ENCODE measurements around the gene CREBBP. TPM values are rescaled to one million over a fixed set of nuclear protein-coding genes. Genes with fewer than 3 reads are reported as not detected.
"Not testable (repeated sequence)": the region's sequence is repeated elsewhere in the genome, so short reads cannot be mapped to it uniquely, and the experiment has no call there.

The CREBBP gene
- total RNA-seq, 1 donor from 2014 or later = 151 TPM

DNA sequence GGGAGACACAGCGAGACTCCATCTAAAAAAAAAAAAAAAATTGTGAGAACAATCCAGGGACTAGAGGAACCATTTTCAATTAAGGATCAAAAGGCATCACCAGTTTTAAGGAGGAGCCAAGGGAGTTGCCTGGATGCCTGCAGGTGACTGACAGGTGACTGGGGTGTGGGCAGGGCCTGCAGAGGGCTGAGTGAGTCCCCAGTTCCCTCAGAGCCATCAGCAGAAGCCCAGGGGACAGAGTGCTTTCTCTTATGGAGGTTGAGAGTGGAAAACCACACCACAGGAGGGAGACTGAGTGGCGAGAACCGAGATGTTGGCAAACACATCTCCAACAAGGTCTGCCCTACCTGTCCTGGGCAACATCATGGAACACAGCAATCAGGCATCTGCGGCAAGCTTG is 27.1 kb upstream of the CREBBP start:
- no peak for TF ChIP-seq CTCF (IDR thresholded peaks at IDR 0.05; ENCODE audit: unreplicated experiment)
- Mint-ChIP-seq H3K9me3 (no peaks in the 10 kb centered on the region), H3K27ac (no peak overlapping the region), H3K4me1 (no peaks in the 10 kb centered on the region), H3K4me3 (no peak overlapping the region), H3K27me3 (ENCODE audit: low read depth) (peaks cover 6% of the 10 kb centered on the region), H3K36me3 (no peaks in the 10 kb centered on the region)
- no peak for DNase-seq (ENCODE audit: low spot score in 2 of 2, unreplicated experiment in 2 of 2)

GRCh38 chr16:3906363-3906762 is 25.9 kb upstream of the CREBBP start:
- no peaks in the 10 kb centered on the region for H3K36me3 Mint-ChIP-seq
- no peak overlapping the region for H3K4me3 Mint-ChIP-seq
- no peak for TF ChIP-seq CTCF (IDR thresholded peaks at IDR 0.05; ENCODE audit: unreplicated experiment)
- H3K27ac Mint-ChIP-seq = no peak overlapping the region
- H3K9me3 Mint-ChIP-seq = no peaks in the 10 kb centered on the region
- peaks cover 6% of the 10 kb centered on the region for H3K27me3 Mint-ChIP-seq (ENCODE audit: low read depth)
- DNase-seq (ENCODE audit: low spot score in 2 of 2, unreplicated experiment in 2 of 2) = no peak
- no peaks in the 10 kb centered on the region for H3K4me1 Mint-ChIP-seq

GRCh38 chr16:3904875-3905274 is 24.4 kb upstream of the CREBBP start:
- no peaks in the 10 kb centered on the region for H3K9me3 Mint-ChIP-seq
- no peak for TF ChIP-seq CTCF (IDR thresholded peaks at IDR 0.05; ENCODE audit: unreplicated experiment)
- H3K4me1 Mint-ChIP-seq = no peaks in the 10 kb centered on the region
- H3K36me3 Mint-ChIP-seq = no peaks in the 10 kb centered on the region
- peaks cover 10% of the 10 kb centered on the region for H3K27me3 Mint-ChIP-seq (ENCODE audit: low read depth)
- no peak overlapping the region for H3K27ac Mint-ChIP-seq
- no peak for DNase-seq (ENCODE audit: low spot score in 2 of 2, unreplicated experiment in 2 of 2)
- no peak overlapping the region for H3K4me3 Mint-ChIP-seq

GRCh38 chr16:3890091-3890490 is 9.6 kb upstream of the CREBBP start:
- no peak for TF ChIP-seq CTCF (IDR thresholded peaks at IDR 0.05; ENCODE audit: unreplicated experiment)
- peaks cover 7% of the 10 kb centered on the region for H3K9me3 Mint-ChIP-seq
- no peak overlapping the region for H3K4me3 Mint-ChIP-seq
- H3K27me3 Mint-ChIP-seq (ENCODE audit: low read depth) = peaks cover 6% of the 10 kb centered on the region
- no peaks in the 10 kb centered on the region for H3K4me1 Mint-ChIP-seq
- H3K27ac Mint-ChIP-seq = no peak overlapping the region
- DNase-seq (ENCODE audit: low spot score in 2 of 2, unreplicated experiment in 2 of 2) = no peak
- no peaks in the 10 kb centered on the region for H3K36me3 Mint-ChIP-seq

DNA sequence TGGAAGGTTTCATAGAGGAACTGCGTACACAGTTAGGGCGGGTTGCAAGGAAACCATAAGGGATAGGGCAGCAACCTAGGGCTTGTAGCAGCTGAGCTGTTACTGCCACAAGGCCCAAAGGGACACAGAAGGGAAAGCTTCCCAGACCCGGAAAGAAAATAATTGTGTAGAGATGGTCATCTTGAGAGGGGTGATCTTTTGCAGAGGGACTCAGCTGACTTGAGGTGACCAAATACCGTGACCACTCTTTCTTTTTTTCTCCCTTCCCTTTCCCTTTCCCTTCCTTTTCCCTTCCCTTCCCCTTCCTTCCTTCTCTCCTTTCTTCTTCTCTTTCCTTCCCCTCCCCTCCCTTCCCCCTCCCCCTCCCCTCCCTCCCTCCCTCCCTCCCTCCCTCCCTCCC is 8.5 kb upstream of the CREBBP start:
- Mint-ChIP-seq H3K36me3 (no peaks in the 10 kb centered on the region), H3K27ac (no peak overlapping the region), H3K4me3 (no peak overlapping the region), H3K27me3 (ENCODE audit: low read depth) (peaks cover 6% of the 10 kb centered on the region), H3K9me3 (peaks cover 4% of the 10 kb centered on the region), H3K4me1 (no peaks in the 10 kb centered on the region)
- no peak for DNase-seq (ENCODE audit: low spot score in 2 of 2, unreplicated experiment in 2 of 2)
- TF ChIP-seq CTCF (IDR thresholded peaks at IDR 0.05; ENCODE audit: unreplicated experiment) = no peak

DNA sequence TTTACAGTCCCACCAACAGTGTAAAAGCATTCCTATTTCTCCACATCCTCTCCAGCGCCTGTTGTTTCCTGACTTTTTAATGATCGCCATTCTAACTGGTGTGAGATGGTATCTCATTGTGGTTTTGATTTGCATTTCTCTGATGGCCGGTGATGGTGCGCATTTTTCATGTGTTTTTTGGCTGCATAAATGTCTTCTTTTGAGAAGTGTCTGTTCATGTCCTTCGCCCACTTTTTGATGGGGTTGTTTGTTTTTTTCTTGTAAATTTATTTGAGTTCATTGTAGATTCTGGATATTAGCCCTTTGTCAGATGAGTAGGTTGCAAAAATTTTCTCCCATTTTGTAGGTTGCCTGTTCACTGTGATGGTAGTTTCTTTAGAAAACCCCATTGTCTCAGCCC is 5.5 kb upstream of the CREBBP start:
- not testable (repeated sequence) for H3K9me3 Mint-ChIP-seq; H3K27me3 Mint-ChIP-seq (ENCODE audit: low read depth); DNase-seq (ENCODE audit: low spot score in 2 of 2, unreplicated experiment in 2 of 2); H3K36me3 Mint-ChIP-seq; H3K4me1 Mint-ChIP-seq; H3K27ac Mint-ChIP-seq; H3K4me3 Mint-ChIP-seq

All from mesothelial cell of epicardium (in vitro differentiated cells).